K562 (cell line): ENCODE results near the gene CDCA4. TPM values are rescaled to one million over a fixed set of nuclear protein-coding genes. Genes with fewer than 3 reads are reported as not detected.

Experiments used
- HNRNPK ChIP-seq: fragments of 200-400 bp; formaldehyde crosslinking; IDR thresholded peaks from one replicate; pipeline ENCODE4 v1.6.1; 2018; ENCODE audit warnings: mild to moderate bottlenecking, low read depth, low read length; ENCODE audit not compliant: poor library complexity, severe bottlenecking
- RBFOX2 ChIP-seq: fragments of 200-400 bp; formaldehyde crosslinking; IDR thresholded peaks from 2 replicates; pipeline ENCODE4 v1.6.1; 2017; ENCODE audit warnings: low read depth, mild to moderate bottlenecking, low read length, moderate library complexity
- RNF2 ChIP-seq: sonication (generic); IDR thresholded peaks from 2 replicates; pipeline ENCODE4 v1.6.1; 2016
- SREBF1 ChIP-seq: fragments of 150-350 bp; IDR thresholded peaks from 2 replicates; pipeline ENCODE4 v1.6.1; 2014; ENCODE audit warnings: antibody characterized with exemption, low read depth, low read length, borderline replicate concordance
- TAL1 ChIP-seq: fragments of 450-650 bp; IDR thresholded peaks from 2 replicates; pipeline ENCODE4 v1.6.1; 2016; ENCODE audit warnings: mild to moderate bottlenecking
- TEAD2 ChIP-seq: fragments of 450-650 bp; IDR thresholded peaks from 2 replicates; pipeline ENCODE4 v1.6.1; 2016; ENCODE audit warnings: missing genetic modification characterization, control low read depth, missing compliant biosample characterization
- XRCC4 ChIP-seq: IDR thresholded peaks from one replicate; pipeline ENCODE4 v1.6.1; 2011; ENCODE audit not compliant: insufficient read depth, insufficient read length; ENCODE audit errors: extremely low read depth
- ZFX ChIP-seq: sonication (generic); formaldehyde crosslinking; IDR thresholded peaks from 2 replicates; pipeline ENCODE4 v1.8.0; 2022; ENCODE audit warnings: mild to moderate bottlenecking, missing genetic modification reagents, moderate library complexity
- ZNF717 ChIP-seq: fragments of 250-450 bp; sonication (Bioruptor Pico); IDR thresholded peaks from 2 replicates; pipeline ENCODE4 v1.5.0; 2021
- polyA plus RNA-seq, 8 experiments: library from polyadenylated mRNA; depleted of rRNA in 4 of 8; stranded (reverse) in 5 of 8; unstranded in 3 of 8; fragments of >200 nt; fragmentation: Nextera tagmentation in 2 of 8; fragmentation: Illumina TruSeq in 1 of 8; extraction: Ambion mirVana in 2 of 8; extraction: Trizol in 1 of 8; gene quantifications; 2 replicates each; pipeline versions ENCODE4 v1.2.1 to v1.2.3, GENCODE V29; 2011 to 2014; ENCODE audit warnings: inconsistent platforms in 1 of 8, missing spikeins in 1 of 8
- total RNA-seq, 7 experiments: library from RNA; depleted of rRNA in 6 of 7; stranded (reverse); fragments of >200 nt in 6 of 7; fragmentation: Illumina TruSeq in 2 of 7; extraction: Trizol in 2 of 7; gene quantifications; 2 replicates each; pipeline versions ENCODE4 v1.2.1 to v1.2.3, GENCODE V29; 2011 to 2021; ENCODE audit warnings: low replicate concordance in 1 of 7
- TF ChIP-seq, protein P1 (sequence below): fragments of 250-450 bp; sonication (Bioruptor Pico); IDR thresholded peaks from 2 replicates; pipeline ENCODE4 v1.5.0; 2021; ENCODE audit warnings: mild to moderate bottlenecking, moderate library complexity
- TF ChIP-seq, protein P2 (sequence below), 2 experiments: fragments of 450-650 bp; IDR thresholded peaks; 2 replicates each; pipeline ENCODE4 v1.6.1; 2016; ENCODE audit warnings: mild to moderate bottlenecking in 2 of 2, borderline replicate concordance in 1 of 2, low read depth in 1 of 2, moderate library complexity in 1 of 2
- TF ChIP-seq, protein P3 (sequence below), 2 experiments: fragments of 450-650 bp in 1 of 2; sonication (generic) in 1 of 2; formaldehyde crosslinking; conservative IDR thresholded peaks; 2 replicates each; pipeline versions ENCODE4 v1.4.0 to v1.8.1; 2020 to 2022; ENCODE audit warnings: mild to moderate bottlenecking in 1 of 2, missing genetic modification reagents in 1 of 2
- TF ChIP-seq, protein P4 (sequence below): fragments of 450-650 bp; formaldehyde crosslinking; IDR thresholded peaks from 2 replicates; pipeline ENCODE4 v1.4.0; 2022; ENCODE audit warnings: mild to moderate bottlenecking, moderate library complexity

Gene CDCA4
- total and polyA plus RNA-seq, 9 of the 15 experiments (the other 6 are each of a cell fraction or from before 2014, with no cell fraction given) = 6.6 to 44.2 (median 23.0) TPM

DNA sequence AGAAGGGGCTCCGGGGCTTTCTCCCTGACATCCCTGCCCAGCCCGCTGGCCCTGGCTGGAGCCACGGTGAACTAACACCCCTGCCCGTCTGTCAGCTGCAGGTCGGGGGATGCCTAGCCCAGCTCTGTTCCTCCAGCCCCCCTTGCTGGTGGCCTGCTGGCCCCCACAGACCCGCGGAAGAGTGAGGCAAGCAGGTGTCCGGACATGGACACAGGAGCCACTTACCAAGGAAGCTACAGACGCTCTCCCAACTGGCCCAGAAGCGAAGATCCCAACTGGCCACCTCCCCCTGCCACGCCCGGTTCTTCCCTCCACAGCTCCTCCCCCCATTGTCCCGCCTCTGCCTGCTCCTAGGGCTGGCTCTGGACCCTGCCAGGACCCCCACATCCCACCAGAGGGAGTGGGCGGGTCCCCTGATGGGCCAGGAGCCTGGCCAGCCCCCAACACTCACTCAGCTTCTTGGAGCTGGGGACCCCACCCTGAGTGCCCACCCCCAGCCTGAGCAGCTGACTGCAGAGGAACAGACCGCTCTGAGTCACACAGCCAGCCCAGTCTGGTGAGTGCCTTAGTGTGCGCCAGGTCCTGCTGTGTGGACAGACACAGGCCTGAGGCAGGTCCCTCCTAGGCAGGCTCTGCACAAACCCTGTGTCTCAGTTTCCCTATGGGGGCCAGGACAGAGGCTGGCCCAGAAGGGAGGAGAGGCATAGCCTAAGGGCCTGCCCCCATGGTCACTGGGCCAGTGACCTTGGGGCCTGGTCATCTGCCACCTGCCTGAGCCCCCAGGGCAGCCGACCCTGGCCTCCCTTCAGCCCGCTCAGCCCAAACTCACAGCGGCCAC, 50.4 kb downstream of the CDCA4 start (continued):
- TF ChIP-seq HNRNPK (no peak), TAL1 (no peak), XRCC4 (no peak), ZNF717 (CRISPR knock-in tag) (no peak), ZFX (CRISPR knock-in tag) (peak; percentile 52), SREBF1 (no peak), RNF2 (no peak), RBFOX2 (no peak), TEAD2 (tag) (no peak)
- TF ChIP-seq, protein P1, sequence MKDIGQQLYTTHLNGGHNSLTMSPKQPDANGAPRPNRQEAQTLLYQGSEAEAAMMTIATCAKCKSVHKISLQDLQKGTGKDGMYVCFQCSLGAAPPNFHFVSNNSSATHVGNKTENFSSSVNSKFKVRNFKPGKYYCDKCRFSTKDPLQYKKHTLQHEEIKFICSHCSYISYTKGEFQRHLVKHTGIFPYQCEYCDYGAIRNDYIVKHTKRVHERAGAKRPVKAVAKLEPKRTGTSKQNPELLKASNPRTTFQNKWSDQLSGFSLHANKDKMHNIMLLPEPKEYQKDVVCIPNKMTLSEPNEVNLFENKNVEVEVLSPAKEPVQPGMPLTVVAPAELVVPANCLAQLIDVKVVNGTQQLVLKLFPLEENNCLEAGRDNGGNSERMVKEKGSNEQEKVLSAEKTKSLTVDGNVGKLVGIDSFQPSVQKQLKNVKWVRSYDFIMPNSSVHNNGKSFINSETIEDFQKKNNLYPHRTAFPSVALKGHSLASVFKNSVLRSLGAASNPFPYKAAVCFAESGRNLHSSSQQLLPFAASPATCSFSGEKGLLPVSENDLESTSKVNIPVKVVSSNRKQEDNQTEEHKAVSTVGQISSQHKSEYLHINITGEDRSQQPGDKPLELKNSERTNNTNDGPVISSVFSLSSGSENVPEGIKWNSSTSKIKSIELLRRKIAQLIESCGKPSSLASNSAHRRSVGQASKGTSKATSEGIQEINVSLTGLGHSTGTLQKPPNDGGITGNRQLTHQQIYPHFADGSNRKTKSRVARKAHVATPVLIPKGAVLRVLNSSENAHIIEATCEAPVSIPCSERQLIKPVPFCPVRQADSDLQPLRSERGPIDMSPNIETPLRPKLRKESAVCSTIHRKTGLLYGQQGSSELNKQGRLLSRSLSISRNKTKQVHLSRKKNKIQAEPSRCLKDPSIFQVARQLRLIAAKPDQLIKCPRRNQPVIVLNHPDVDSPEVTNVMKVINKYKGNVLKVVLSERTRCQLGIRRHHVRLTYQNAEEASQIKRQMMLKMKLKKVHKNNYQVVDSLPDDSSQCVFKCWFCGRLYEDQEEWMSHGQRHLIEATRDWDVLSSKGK (CRISPR knock-in tag) = no peak
- TF ChIP-seq, protein P2, sequence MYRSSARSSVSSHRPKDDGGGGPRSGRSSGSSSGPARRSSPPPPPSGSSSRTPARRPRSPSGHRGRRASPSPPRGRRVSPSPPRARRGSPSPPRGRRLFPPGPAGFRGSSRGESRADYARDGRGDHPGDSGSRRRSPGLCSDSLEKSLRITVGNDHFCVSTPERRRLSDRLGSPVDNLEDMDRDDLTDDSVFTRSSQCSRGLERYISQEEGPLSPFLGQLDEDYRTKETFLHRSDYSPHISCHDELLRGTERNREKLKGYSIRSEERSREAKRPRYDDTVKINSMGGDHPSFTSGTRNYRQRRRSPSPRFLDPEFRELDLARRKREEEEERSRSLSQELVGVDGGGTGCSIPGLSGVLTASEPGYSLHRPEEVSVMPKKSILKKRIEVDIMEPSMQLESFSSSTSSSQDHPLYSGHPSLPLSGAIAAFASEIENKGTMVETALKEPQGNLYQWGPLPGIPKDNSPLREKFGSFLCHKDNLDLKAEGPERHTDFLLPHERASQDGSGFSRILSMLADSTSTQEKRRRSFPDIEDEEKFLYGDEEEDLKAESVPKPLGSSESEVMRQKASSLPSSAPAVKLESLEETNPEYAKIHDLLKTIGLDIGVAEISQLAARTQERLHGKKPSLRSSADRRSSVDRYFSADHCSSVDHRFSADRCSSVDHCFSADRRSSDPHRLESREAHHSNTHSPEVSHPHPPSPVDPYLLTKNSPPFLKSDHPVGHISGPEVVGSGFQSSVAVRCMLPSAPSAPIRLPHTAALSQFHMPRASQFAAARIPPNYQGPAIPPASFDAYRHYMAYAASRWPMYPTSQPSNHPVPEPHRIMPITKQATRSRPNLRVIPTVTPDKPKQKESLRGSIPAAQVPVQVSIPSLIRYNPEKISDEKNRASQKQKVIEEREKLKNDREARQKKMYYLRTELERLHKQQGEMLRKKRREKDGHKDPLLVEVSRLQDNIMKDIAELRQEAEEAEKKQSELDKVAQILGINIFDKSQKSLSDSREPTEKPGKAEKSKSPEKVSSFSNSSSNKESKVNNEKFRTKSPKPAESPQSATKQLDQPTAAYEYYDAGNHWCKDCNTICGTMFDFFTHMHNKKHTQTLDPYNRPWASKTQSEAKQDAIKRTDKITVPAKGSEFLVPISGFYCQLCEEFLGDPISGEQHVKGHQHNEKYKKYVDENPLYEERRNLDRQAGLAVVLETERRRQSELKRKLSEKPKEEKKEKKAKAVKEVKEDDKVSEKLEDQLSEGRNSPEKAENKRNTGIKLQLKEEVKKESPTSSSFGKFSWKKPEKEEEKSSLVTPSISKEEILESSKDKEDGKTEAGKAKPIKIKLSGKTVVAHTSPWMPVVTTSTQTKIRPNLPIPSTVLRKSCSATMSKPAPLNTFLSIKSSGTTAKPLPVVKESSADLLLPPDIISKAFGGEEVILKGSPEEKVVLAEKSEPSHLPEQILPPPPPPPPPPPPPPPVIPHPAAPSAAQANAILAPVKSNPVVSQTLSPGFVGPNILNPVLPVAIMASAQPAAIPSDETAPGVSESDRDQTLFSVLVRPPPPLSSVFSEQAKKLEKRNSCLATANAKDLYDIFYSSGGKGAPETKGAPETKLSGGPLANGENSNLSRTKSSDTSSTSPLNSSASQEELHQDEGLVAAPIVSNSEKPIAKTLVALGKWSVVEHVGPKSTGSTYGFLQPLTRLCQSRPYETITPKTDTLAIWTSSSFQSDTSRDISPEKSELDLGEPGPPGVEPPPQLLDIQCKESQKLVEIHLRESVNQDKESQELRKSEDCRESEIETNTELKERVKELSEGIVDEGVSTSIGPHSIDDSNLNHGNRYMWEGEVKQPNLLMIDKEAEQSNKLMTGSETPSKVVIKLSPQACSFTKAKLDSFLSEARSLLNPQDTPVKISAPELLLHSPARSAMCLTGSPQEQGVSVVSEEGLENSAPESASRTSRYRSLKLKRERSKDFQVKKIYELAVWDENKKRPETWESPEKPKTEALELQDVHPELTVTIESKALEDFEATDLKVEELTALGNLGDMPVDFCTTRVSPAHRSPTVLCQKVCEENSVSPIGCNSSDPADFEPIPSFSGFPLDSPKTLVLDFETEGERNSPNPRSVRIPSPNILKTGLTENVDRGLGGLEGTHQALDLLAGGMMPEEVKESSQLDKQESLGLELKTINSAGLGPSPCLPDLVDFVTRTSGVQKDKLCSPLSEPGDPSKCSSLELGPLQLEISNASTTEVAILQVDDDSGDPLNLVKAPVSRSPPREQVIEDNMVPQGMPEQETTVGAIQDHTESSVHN (IDR thresholded peaks at IDR 0.05; ENCODE audit: borderline replicate concordance in 1 of 2, low read depth in 1 of 2) = no peak
- TF ChIP-seq, protein P3, sequence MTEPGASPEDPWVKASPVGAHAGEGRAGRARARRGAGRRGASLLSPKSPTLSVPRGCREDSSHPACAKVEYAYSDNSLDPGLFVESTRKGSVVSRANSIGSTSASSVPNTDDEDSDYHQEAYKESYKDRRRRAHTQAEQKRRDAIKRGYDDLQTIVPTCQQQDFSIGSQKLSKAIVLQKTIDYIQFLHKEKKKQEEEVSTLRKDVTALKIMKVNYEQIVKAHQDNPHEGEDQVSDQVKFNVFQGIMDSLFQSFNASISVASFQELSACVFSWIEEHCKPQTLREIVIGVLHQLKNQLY (CRISPR knock-in tag; conservative IDR thresholded peaks at IDR 0.05) = no peak
- TF ChIP-seq, protein P4, sequence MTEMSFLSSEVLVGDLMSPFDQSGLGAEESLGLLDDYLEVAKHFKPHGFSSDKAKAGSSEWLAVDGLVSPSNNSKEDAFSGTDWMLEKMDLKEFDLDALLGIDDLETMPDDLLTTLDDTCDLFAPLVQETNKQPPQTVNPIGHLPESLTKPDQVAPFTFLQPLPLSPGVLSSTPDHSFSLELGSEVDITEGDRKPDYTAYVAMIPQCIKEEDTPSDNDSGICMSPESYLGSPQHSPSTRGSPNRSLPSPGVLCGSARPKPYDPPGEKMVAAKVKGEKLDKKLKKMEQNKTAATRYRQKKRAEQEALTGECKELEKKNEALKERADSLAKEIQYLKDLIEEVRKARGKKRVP (CRISPR knock-in tag) = no peak
